GM12878 (cell line): Measurements from ENCODE around the gene HCFC1. TPM values are rescaled to one million over a fixed set of nuclear protein-coding genes. Genes with fewer than 3 reads are reported as not detected.

Source experiments
- ATAC-seq: fragments of 200-7000 bp; cut with Tn5 transposase; 3 replicates; pipeline ENCODE4 v1.9.1; 2020; ENCODE audit warnings: mild to moderate bottlenecking, moderate library complexity
- BruUV-seq: library from RNA; stranded (reverse); fragments of 400-500 nt; replicated peaks from 2 replicates; lab custom pipeline; 2021; lab: Mats Ljungman, UMichigan
- CTCF ChIA-PET: fragments of 300-600 bp; sonication (Branson Sonifier 250); formaldehyde crosslinking; extraction: SDS; loops from one replicate; lab custom pipeline; 2021; ENCODE audit warnings: inconsistent platforms; lab: Yijun Ruan, JAX
- POLR2A ChIA-PET: fragments of 350-600 bp; formaldehyde crosslinking; extraction: SDS; loops from one replicate; lab custom pipeline; 2021; ENCODE audit warnings: inconsistent platforms; lab: Charles Lee
- RAD21 ChIA-PET: fragments of 300-600 bp; sonication (Branson Sonifier 250); formaldehyde crosslinking; loops from one replicate; lab custom pipeline; 2023; ENCODE audit warnings: antibody characterized with exemption; ENCODE audit not compliant: unreplicated experiment; lab: Charles Lee
- SMC1A ChIA-PET: fragments of 300-600 bp; sonication (Branson Sonifier 250); formaldehyde crosslinking; loops from one replicate; lab custom pipeline; 2023; ENCODE audit not compliant: unreplicated experiment, uncharacterized antibody; lab: Charles Lee
- DNase-seq: peaks from one replicate; pipeline ENCODE4 v3.0.0-alpha.2; 2011; ENCODE audit warnings: low read depth, low spot score
- FAIRE-seq: peaks from 3 replicates; lab custom pipeline; 2011; peaks lifted over from hg19 to GRCh38; lab: Jason Lieb, UNC
- H2AFZ ChIP-seq: 2 replicates; pipeline ENCODE4 v1.6.0; 2011; ENCODE audit warnings: low read depth, low read length, control low read depth; ENCODE audit not compliant: control insufficient read depth
- H3K27ac ChIP-seq: 2 replicates; pipeline ENCODE4 v1.5.1; 2011; ENCODE audit warnings: control low read depth; ENCODE audit not compliant: control insufficient read depth, insufficient read depth
- H3K27me3 ChIP-seq, 2 experiments: replicated peaks in 1 of 2; 2 replicates each; pipeline versions ENCODE4 v1.6.0 to v1.6.1; 2011; ENCODE audit warnings: low read length in 1 of 2; ENCODE audit not compliant: control insufficient read depth in 2 of 2, insufficient read depth in 2 of 2
- H3K36me3 ChIP-seq, 2 experiments: 2 replicates each; pipeline ENCODE4 v1.5.1; 2011; ENCODE audit warnings: low read length in 1 of 2; ENCODE audit not compliant: control insufficient read depth in 2 of 2, insufficient read depth in 2 of 2
- H3K4me1 ChIP-seq: 2 replicates; pipeline ENCODE4 v1.6.1; 2011; ENCODE audit warnings: mild to moderate bottlenecking, low read length, moderate library complexity, mixed read lengths; ENCODE audit not compliant: control insufficient read depth, insufficient read depth
- H3K4me2 ChIP-seq: 2 replicates; pipeline ENCODE4 v1.6.0; 2011; ENCODE audit warnings: control low read depth; ENCODE audit not compliant: control insufficient read depth, insufficient read depth
- H3K4me3 ChIP-seq: fragments of 200-600 bp; sonication (generic); 2 replicates; pipeline ENCODE4 v1.5.1; 2016
- H3K79me2 ChIP-seq: 2 replicates; pipeline ENCODE4 v1.6.0; 2011; ENCODE audit warnings: low read length; ENCODE audit not compliant: control insufficient read depth, insufficient read depth
- H3K9ac ChIP-seq: 2 replicates; pipeline ENCODE4 v1.8.0; 2011; ENCODE audit warnings: low read length, control low read depth, mixed read lengths; ENCODE audit not compliant: control insufficient read depth, insufficient read depth
- H3K9me3 ChIP-seq: replicated peaks from 3 replicates; pipeline ENCODE4 v1.5.1; 2011; ENCODE audit warnings: mild to moderate bottlenecking, low read length; ENCODE audit not compliant: control insufficient read depth, insufficient read depth
- H4K20me1 ChIP-seq: 2 replicates; pipeline ENCODE4 v1.6.0; 2011; ENCODE audit not compliant: control insufficient read depth, insufficient read depth
- ATF2 ChIP-seq: IDR thresholded peaks from 2 replicates; pipeline ENCODE4 v1.6.1; 2012; ENCODE audit warnings: low read length, inconsistent platforms
- ATF7 ChIP-seq: fragments of 450-650 bp; IDR thresholded peaks from 2 replicates; pipeline ENCODE4 v1.6.1; 2016; ENCODE audit warnings: low read depth, mild to moderate bottlenecking
- BCL3 ChIP-seq: IDR thresholded peaks from 2 replicates; pipeline ENCODE4 v1.6.1; 2011; ENCODE audit warnings: borderline replicate concordance, low read depth, mild to moderate bottlenecking, moderate library complexity, low read length; ENCODE audit not compliant: insufficient read depth, poor library complexity, severe bottlenecking
- BMI1 ChIP-seq: fragments of 450-650 bp; IDR thresholded peaks from 2 replicates; pipeline ENCODE4 v1.6.1; 2016; ENCODE audit warnings: mild to moderate bottlenecking, moderate library complexity, borderline replicate concordance
- BRCA1 ChIP-seq: IDR thresholded peaks from 2 replicates; pipeline ENCODE4 v1.6.1; 2011; ENCODE audit warnings: low read depth, low read length, improper control_type of control experiment
- DPF2 ChIP-seq: fragments of 450-650 bp; IDR thresholded peaks from 2 replicates; pipeline ENCODE4 v1.6.1; 2017; ENCODE audit warnings: mild to moderate bottlenecking
- EED ChIP-seq: sonication (generic); IDR thresholded peaks from 2 replicates; pipeline ENCODE4 v1.6.1; 2016; ENCODE audit warnings: antibody characterized with exemption, low read depth
- JUNB ChIP-seq: IDR thresholded peaks from 2 replicates; pipeline ENCODE4 v1.6.1; 2016; ENCODE audit warnings: antibody characterized with exemption, mild to moderate bottlenecking
- NR2C1 ChIP-seq: fragments of 450-650 bp; IDR thresholded peaks from 2 replicates; pipeline ENCODE4 v1.6.1; 2017; ENCODE audit warnings: antibody characterized with exemption, mild to moderate bottlenecking, moderate library complexity
- NRF1 ChIP-seq: conservative IDR thresholded peaks from 2 replicates; pipeline ENCODE4 v1.6.1; 2011; ENCODE audit warnings: mild to moderate bottlenecking, low read depth, low read length, improper control_type of control experiment
- POLR2AphosphoS2 ChIP-seq: IDR thresholded peaks from 2 replicates; pipeline ENCODE4 v1.6.1; 2011; ENCODE audit warnings: low read depth, mild to moderate bottlenecking, low read length, improper control_type of control experiment, moderate library complexity
- POU2F2 ChIP-seq: IDR thresholded peaks from 3 replicates; pipeline ENCODE4 v1.6.1; 2011; ENCODE audit warnings: low read depth, mild to moderate bottlenecking, low read length, borderline replicate concordance
- SUPT20H ChIP-seq: IDR thresholded peaks from 2 replicates; pipeline ENCODE4 v1.6.1; 2011; ENCODE audit warnings: low read depth, mild to moderate bottlenecking, low read length, moderate library complexity, borderline replicate concordance; ENCODE audit not compliant: control insufficient read depth
- TBL1XR1 ChIP-seq: IDR thresholded peaks from 2 replicates; pipeline ENCODE4 v1.6.1; 2012; ENCODE audit warnings: low read depth, low read length, improper control_type of control experiment
- USF1 ChIP-seq: IDR thresholded peaks from 2 replicates; pipeline ENCODE4 v1.6.1; 2011; ENCODE audit warnings: borderline replicate concordance, low read depth, mild to moderate bottlenecking, moderate library complexity, mixed read lengths, low read length; ENCODE audit not compliant: insufficient read depth; ENCODE audit errors: extremely low read length
- ZNF207 ChIP-seq: fragments of 450-650 bp; IDR thresholded peaks from 2 replicates; pipeline ENCODE4 v1.6.1; 2014; ENCODE audit warnings: antibody characterized with exemption, mild to moderate bottlenecking, borderline replicate concordance
- WGBS: methylation state at CpG from one replicate; pipeline ENCODE4 v1.1.6; 2016; ENCODE audit warnings: low lambda C conversion rate; ENCODE audit not compliant: insufficient replicate concordance, insufficient coverage; ENCODE audit errors: missing lambda C conversion rate; 5-methylcytosine and 5-hydroxymethylcytosine counted together
- in situ Hi-C: fragments of 300-500 bp; cut with MboI; formaldehyde crosslinking; loops from 9 replicates; pipeline ENCODE4 v1.14.3; 2018; ENCODE audit warnings: mixed read lengths
- intact Hi-C: fragments of 100-400 bp; cut with micrococcal nuclease; formaldehyde crosslinking; loops from one replicate; pipeline ENCODE4 v1.14.2; 2022; ENCODE audit not compliant: unreplicated experiment
- polyA plus RNA-seq, 11 experiments: library from polyadenylated mRNA; depleted of rRNA in 4 of 11; unstranded in 6 of 11; stranded (reverse) in 5 of 11; fragments of >200 nt; fragmentation: Nextera tagmentation in 4 of 11; fragmentation: Illumina TruSeq in 1 of 11; extraction: Ambion mirVana in 4 of 11; extraction: Trizol in 1 of 11; gene quantifications; 1 replicate in 1 of 11; 2 replicates in 10 of 11; pipeline versions ENCODE4 v1.2.1 to v1.2.3, GENCODE V29; 2011 to 2016; ENCODE audit warnings: inconsistent platforms in 2 of 11, missing spikeins in 2 of 11, low read depth in 1 of 11
- total RNA-seq, 4 experiments: library from RNA; depleted of rRNA in 3 of 4; stranded (reverse); fragments of >200 nt in 3 of 4; fragmentation: Illumina TruSeq in 1 of 4; extraction: Trizol in 1 of 4; gene quantifications; 2 replicates each; pipeline versions ENCODE4 v1.2.1 to v1.2.3, GENCODE V29; 2013 to 2021

HCFC1 gene
- total and polyA plus RNA-seq, 10 of the 15 experiments (the other 5 are each of a cell fraction or from before 2014, with no cell fraction given): 3.9 to 92.7 (median 23.5) TPM

GRCh38 chrX:153999359-154000037 is 27.9 kb upstream of the HCFC1 start:
- Histone ChIP-seq H3K27ac (no peak overlapping the region), H3K4me1 (peaks cover 14% of the 10 kb centered on the region), H3K9ac (no peak overlapping the region), H4K20me1 (no peaks in the 10 kb centered on the region), H3K27me3 (no peaks in the 10 kb centered on the region), H2AFZ (no peak overlapping the region), H3K79me2 (no peaks in the 10 kb centered on the region), H3K4me2 (no peak overlapping the region), H3K9me3 (no peaks in the 10 kb centered on the region), H3K36me3 (no peaks in the 10 kb centered on the region), H3K4me3 (no peak overlapping the region)
- TF ChIP-seq JUNB (no peak), ZNF207 (no peak), TBL1XR1 (no peak), NRF1 (no peak), DPF2 (no peak), BMI1 (no peak), NR2C1 (no peak), SUPT20H (no peak), POU2F2 (no peak), USF1 (no peak), BCL3 (no peak), POLR2AphosphoS2 (no peak), ATF2 (no peak), ATF7 (no peak), BRCA1 (no peak), EED (no peak)
- POLR2A ChIA-PET: interaction anchor here (0.6 kb wide), 2 partner anchors 8 to 28 kb away, joined by 3 to 8 read pairs; partner anchors contain the start of gene HCFC1
- in situ Hi-C loops: no loop called here
- no peak for DNase-seq
- ATAC-seq: no peak
- 79% methylated on average over 14 of the region's 19 CpGs for WGBS
- SMC1A ChIA-PET: no interaction called here
- RAD21 ChIA-PET: no interaction called here
- no peak for FAIRE-seq
- no TSS peak for BruUV-seq
- intact Hi-C loops: no loop called here
- CTCF ChIA-PET: interaction anchor here (0.6 to 0.7 kb wide), 3 partner anchors 12 to 626 kb away, joined by 3 to 4 read pairs (median 3); no protein-coding TSS in a partner anchor
